Activated T-helper 1 cell treated with anti-CD3 and anti-CD28 coated beads, Interleukin-12 subunit alpha, Interleukin-12 subunit beta, Interleukin-2, Interleukin-4 antibody, amounts not matched to agents 30 ng/mL and 10 ng/mL and 1 ng/mL, durations not matched to agents 14 hours and 24 hours and 36 hours (primary cell): ENCODE results near the gene DNAH7. TPM values are rescaled to one million over a fixed set of nuclear protein-coding genes. Genes with fewer than 3 reads are reported as not detected.
A peak's percentile ranks its signal among the peaks of the same experiment; 100 is the strongest.
"Not testable (repeated sequence)": the region's sequence is repeated elsewhere in the genome, so short reads cannot be mapped to it uniquely, and the experiment has no call there.

Source experiments
- DNase-seq: peaks from one replicate; pipeline ENCODE4 v3.0.0; 2021; ENCODE audit warnings: low spot score
- H3K27ac Mint-ChIP-seq: one replicate; pipeline ENCODE4 v1.8.0; 2021; ENCODE audit warnings: mild to moderate bottlenecking, mixed read lengths
- H3K27me3 Mint-ChIP-seq: one replicate; pipeline ENCODE4 v1.8.0; 2022; ENCODE audit warnings: mild to moderate bottlenecking, moderate library complexity, mixed read lengths; ENCODE audit not compliant: insufficient read depth
- H3K36me3 Mint-ChIP-seq: one replicate; pipeline ENCODE4 v1.8.0; 2021; ENCODE audit warnings: low read depth, mixed read lengths
- H3K4me1 Mint-ChIP-seq: one replicate; pipeline ENCODE4 v1.8.0; 2021; ENCODE audit warnings: low read depth, mixed read lengths
- H3K4me3 Mint-ChIP-seq: one replicate; pipeline ENCODE4 v1.8.0; 2021; ENCODE audit warnings: mild to moderate bottlenecking, moderate library complexity, mixed read lengths
- H3K9me3 Mint-ChIP-seq: one replicate; pipeline ENCODE4 v1.8.0; 2021; ENCODE audit warnings: mixed read lengths
- intact Hi-C: fragments of 100-400 bp; cut with micrococcal nuclease; formaldehyde crosslinking; loops from one replicate; pipeline ENCODE4 v1.15.1; 2024
- total RNA-seq: library from RNA; stranded (reverse); gene quantifications from 2 replicates; pipeline ENCODE4 v1.2.3, GENCODE V29; 2022

Gene DNAH7
- total RNA-seq, 1 donor from 2014 or later: not detected

DNA sequence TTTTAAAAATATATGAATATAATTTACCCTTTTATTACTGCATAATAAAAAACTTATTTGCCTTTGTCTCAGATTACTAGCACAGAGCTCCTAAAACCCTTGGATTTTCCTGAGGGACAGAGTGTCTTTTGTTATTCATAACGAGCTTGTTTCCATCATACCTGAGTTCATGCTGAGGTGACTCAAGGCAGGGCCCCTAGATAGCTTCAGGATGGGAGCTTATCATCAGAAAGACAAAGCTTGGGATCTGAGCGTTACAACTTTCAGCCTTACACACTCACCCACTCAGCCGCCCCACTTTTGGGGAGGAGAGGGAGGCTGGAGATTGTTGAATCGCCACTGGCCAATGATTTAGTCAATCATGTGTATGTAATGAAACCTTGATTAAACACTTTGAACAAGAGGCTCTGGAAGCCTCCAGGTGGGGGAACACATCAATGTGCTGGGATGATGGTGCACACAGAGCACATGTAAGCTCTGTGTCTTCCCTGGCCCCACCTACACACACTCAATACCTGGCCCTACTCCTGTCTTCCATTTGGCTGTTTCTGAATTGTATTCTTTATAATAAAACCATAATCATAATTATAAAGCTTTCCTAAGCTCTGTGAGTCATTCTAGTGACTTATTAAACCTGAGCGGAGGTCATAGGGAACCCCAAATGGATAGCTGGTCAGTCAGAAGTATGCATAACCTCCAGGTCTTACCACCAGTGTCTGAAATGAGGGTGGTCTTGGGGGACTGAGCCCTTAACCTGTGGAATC lies 28.5 kb upstream of the DNAH7 start:
- Mint-ChIP-seq H3K36me3 (no peaks in the 10 kb centered on the region), H3K27me3 (no peaks in the 10 kb centered on the region), H3K27ac (no peak overlapping the region), H3K4me3 (no peak overlapping the region), H3K9me3 (peaks cover 21% of the 10 kb centered on the region), H3K4me1 (peaks cover 14% of the 10 kb centered on the region)
- DNase-seq: no peak
- intact Hi-C loops: no loop called here

DNA sequence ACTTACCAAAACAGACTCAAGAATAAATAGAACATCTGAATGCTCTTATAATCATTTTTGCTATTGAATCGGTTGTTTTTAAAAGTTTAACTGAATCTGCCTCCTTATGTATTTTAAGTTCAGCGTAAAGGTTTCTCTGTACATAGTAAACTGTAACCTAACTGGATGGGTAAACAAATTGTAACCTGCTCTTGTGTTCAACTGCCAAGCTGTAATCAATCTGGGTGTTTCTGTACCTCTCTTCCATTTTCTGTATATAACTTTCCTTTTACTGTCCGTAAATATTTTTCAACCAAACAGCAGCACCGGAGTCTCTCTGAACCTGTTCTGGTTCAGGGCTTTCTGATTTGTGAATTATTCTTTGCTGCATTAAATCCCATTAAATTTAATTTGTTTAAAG lies 27.6 kb upstream of the DNAH7 start:
- intact Hi-C loops: no loop called here
- peaks cover 7% of the 10 kb centered on the region for H3K4me1 Mint-ChIP-seq

DNA sequence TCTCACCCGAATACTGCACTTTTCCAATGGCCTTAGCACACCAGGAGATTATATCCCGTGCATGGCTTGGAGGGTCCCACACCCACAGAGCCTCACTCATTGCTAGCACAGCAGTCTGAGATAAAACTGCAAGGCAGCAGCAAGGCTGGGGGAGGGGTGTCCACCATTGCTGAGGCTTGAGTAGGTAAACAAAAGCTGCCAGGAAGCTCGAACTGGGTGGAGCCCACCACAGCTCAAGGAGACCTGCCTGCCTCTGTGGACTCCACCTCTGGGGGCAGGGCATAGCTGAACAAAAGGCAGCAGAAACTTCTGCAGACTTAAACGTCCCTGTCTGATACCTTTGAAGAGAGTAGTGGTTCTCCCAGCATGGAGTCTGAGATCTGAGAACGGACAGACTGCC lies 20.8 kb upstream of the DNAH7 start:
- H3K27ac Mint-ChIP-seq, H3K27me3 Mint-ChIP-seq, H3K36me3 Mint-ChIP-seq, intact Hi-C loops, H3K4me3 Mint-ChIP-seq: not testable (repeated sequence)
- peaks cover 13% of the 10 kb centered on the region for H3K4me1 Mint-ChIP-seq
- H3K9me3 Mint-ChIP-seq: peaks cover 44% of the 10 kb centered on the region
- DNase-seq: peak; percentile 9

More for the DNA sequence above, 27.6 kb upstream of the DNAH7 start:
- H3K9me3 Mint-ChIP-seq: peaks cover 29% of the 10 kb centered on the region
- H3K27me3 Mint-ChIP-seq: no peaks in the 10 kb centered on the region
- H3K27ac Mint-ChIP-seq: no peak overlapping the region
- H3K4me3 Mint-ChIP-seq: no peak overlapping the region
- DNase-seq: no peak
- no peaks in the 10 kb centered on the region for H3K36me3 Mint-ChIP-seq

DNA sequence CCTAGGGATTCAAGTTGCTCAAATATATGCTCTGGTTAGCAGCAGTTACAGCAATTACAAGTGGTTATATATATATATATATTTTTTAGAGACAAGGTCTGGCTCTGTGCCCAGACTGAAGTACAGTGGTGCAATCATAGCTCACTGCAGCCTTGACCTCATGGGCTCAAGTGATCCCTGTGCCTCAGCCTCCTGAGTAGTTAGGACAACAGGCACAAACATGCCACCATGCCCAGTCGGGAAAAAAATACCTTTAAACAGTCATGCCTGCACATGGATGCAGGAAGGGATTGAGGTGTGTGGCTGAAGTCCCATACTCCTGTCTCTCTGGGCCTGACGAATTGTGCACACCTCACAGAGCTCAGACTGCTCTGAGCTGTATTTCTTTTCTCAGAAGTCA lies 19.6 kb upstream of the DNAH7 start:
- H3K4me3 Mint-ChIP-seq: no peak overlapping the region
- no peak overlapping the region for H3K27ac Mint-ChIP-seq
- peaks cover 13% of the 10 kb centered on the region for H3K4me1 Mint-ChIP-seq
- peaks cover 42% of the 10 kb centered on the region for H3K9me3 Mint-ChIP-seq
- H3K27me3 Mint-ChIP-seq: peaks cover 3% of the 10 kb centered on the region
- intact Hi-C loops: no loop called here
- no peak for DNase-seq
- H3K36me3 Mint-ChIP-seq: peaks cover 10% of the 10 kb centered on the region

DNA sequence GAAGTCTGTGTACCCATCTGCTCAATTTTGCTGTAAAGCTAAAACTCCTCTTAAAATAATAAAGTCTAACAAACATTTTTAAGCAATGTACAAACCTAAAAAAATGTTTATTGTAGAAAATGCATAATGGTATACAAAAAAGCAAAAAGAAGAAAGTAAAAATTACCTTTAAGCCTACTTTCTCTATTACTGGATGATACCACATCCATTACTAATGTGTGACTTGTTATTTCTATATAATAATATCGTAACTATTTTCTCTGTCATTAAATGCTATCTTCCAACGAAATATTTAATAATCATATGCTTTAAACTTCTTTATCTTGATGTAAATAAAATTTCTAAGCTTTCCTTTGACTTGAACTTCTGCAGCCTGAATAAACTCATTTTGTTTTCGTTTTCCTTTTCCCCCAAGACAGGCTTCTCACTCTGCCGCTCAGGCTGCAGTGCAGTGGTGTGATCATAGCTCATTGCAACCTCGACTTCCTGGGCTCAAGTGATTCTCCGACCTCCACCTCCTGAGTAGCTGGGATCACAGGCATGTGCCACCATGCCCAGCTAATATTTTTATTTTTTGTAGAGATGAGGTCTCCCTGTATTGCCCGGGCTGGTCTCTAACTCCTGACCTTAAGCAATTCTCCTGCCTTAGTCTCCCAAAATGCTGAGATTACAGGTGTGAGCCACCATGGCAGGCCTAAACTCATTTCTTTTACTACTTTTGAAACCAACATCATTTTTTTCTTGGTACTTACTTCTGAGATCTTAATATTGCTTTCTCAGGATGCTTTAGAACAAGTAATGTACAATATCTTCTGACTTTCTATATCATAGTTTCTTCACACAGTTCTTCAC lies 18.1 kb upstream of the DNAH7 start:
- no peak for DNase-seq
- Mint-ChIP-seq H3K27me3 (peaks cover 3% of the 10 kb centered on the region), H3K36me3 (peaks cover 19% of the 10 kb centered on the region), H3K9me3 (peaks cover 51% of the 10 kb centered on the region), H3K4me3 (no peak overlapping the region), H3K4me1 (peaks cover 13% of the 10 kb centered on the region), H3K27ac (peak overlapping the region; percentile 26)
- intact Hi-C loops: no loop called here

DNA sequence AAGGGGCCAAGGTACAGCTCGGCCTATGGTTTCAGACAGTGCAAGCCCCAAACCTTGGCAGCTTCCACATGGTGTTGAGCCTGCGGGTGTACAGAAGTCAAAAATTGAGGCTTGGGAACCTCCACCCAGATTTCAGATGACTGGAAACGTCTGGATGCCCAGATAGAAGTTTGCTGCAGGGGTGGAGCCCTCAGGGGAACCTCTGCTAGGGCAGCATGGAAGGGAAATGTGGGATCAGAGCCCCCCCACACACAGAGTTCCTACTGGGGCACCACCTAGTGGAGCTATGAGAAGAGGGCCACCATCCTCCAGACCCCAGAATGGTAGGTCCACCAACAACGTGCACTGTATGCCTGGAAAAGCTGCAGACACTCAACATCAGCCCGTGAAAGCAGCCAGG lies 15.0 kb upstream of the DNAH7 start:
- Mint-ChIP-seq H3K4me1 (peaks cover 22% of the 10 kb centered on the region), H3K4me3 (no peak overlapping the region), H3K27me3 (peaks cover 3% of the 10 kb centered on the region), H3K9me3 (peaks cover 36% of the 10 kb centered on the region), H3K36me3 (peaks cover 15% of the 10 kb centered on the region), H3K27ac (no peak overlapping the region)
- intact Hi-C loops: no loop called here
- DNase-seq: no peak

DNA sequence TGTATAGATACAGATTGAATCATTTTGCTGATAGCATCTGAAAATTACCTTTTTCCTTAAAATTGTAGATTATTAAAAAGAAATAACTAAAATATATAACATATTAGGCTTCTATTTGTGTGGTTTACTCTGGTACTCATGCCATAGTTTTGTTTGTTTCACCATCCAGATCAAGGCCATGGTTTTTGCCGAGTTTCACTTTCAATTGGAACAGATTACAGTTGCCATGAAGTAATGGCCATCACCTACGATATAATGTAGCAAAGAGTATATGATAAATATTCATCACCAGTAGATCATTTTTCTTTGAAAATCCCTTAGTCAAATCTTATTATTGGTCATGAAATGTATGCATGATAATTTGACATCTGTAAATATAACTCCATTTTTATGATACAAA lies 11.9 kb upstream of the DNAH7 start:
- Mint-ChIP-seq H3K36me3 (peaks cover 15% of the 10 kb centered on the region), H3K27me3 (peaks cover 3% of the 10 kb centered on the region), H3K27ac (no peak overlapping the region), H3K9me3 (peaks cover 35% of the 10 kb centered on the region), H3K4me1 (peaks cover 19% of the 10 kb centered on the region), H3K4me3 (peak overlapping the region; percentile 1)
- intact Hi-C loops: no loop called here
- no peak for DNase-seq

DNA sequence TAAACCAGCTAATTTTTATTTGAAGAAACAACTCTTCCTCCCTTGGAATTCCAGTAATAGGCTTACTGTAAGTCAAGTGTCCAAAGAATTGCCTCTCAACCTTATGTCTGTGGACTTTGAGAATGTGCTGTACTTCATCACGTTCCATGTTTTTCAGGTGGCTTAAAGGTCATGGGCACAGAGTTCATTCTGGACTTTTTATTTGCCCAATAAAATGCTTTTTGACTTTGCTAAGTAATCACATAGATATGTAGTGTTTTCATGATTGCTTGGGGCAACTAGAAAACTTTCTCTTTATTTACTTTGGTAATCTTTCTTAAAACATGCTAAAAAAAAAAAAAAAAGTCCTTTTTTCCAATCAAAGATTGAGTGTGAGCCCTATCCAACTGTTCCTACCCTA lies 10.4 kb upstream of the DNAH7 start:
- Mint-ChIP-seq H3K4me3 (no peak overlapping the region), H3K9me3 (peaks cover 22% of the 10 kb centered on the region), H3K36me3 (peaks cover 11% of the 10 kb centered on the region), H3K27ac (no peak overlapping the region), H3K4me1 (peaks cover 19% of the 10 kb centered on the region), H3K27me3 (no peaks in the 10 kb centered on the region)
- intact Hi-C loops: loop anchor here (2.0 kb wide), 2 partner anchors 52 to 88 kb away; no protein-coding TSS in a partner anchor
- DNase-seq: no peak

DNA sequence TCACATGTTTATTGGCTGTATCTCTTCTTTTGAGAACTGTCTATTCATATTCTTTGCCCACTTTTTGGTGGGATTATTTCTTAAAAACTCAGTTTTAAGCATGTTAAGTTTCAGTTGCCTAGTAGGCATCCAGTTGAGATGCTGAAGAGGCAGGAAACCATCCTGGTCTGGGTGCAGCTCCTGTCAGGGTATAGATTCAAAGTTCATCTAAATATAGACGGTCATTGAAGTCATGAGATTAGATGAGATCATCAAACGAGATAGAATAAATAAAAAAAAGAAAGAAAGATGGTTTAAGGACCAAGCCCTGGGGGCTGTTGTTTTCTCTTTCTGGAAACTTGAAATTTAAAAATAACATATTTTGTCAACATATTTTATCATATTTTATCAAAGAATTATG lies 9.2 kb upstream of the DNAH7 start:
- intact Hi-C loops: loop anchor here (1.0 to 2.0 kb wide), 6 partner anchors 10 to 375 kb away; partner anchors contain the start of gene DNAH7
- Mint-ChIP-seq H3K9me3 (peaks cover 11% of the 10 kb centered on the region), H3K4me1 (peaks cover 19% of the 10 kb centered on the region), H3K36me3 (peaks cover 9% of the 10 kb centered on the region), H3K4me3 (no peak overlapping the region), H3K27me3 (no peaks in the 10 kb centered on the region), H3K27ac (no peak overlapping the region)
- DNase-seq: no peak

DNA sequence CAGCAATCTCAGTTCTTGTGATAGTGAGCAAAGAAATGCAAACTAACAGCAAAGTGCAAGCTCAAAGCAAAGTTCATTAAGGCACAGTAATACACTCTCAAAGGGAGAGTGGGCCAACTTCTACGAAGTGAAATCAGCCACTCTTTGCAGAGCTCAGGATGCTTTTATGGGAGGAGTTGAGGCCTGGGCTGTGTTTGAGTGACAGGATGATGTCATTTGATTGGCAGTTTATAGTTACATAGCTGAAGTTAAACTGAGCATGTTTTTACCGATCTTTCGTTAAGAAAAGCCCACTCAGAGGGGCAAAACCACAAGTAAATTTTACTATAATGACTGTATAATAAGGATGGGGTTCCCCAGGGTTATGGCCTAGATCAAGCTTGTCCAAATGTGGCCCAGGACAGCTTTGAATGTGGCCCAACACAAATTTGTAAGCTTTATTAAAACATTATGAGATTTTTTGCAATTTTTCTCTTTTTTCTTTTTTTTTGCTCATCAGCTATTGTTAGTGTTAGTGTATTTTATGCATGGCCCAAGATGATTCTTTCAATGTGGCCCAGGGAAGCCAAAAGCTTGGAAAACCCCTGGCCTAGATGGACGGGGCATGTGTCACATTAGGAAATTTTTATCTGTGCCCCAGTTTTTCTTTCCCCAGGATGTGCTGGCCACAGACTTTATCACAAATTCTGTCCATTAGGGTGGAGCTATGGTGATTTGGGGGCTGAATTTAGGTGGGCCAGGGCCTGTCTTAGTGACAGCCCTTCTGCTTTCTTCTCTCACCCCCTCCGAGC lies 8.3 kb upstream of the DNAH7 start:
- intact Hi-C loops: no loop called here
- Mint-ChIP-seq H3K9me3 (peaks cover 3% of the 10 kb centered on the region), H3K4me3 (no peak overlapping the region), H3K36me3 (peaks cover 3% of the 10 kb centered on the region), H3K27me3 (no peaks in the 10 kb centered on the region), H3K27ac (no peak overlapping the region), H3K4me1 (peaks cover 19% of the 10 kb centered on the region)
- no peak for DNase-seq

DNA sequence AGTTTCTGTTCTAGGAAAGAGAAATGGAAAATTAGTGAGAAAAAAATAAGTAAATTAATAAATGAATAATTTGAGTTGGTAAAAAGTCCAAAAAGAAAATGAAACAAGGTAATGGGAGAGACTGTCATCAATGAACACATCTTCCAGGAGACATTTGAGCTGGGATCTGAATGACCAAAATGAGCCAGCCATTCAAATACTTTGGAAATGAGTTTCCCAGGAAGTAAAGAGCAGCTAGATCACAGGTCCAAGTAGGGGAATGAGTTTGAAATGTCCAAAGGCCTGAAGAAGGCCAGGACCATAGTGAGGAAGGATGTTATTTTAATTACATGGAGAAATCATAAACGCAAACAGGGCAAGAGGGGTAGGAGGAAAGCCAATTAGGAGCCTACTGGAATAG lies 6.6 kb upstream of the DNAH7 start:
- H3K27ac Mint-ChIP-seq: no peak overlapping the region
- H3K9me3 Mint-ChIP-seq: no peaks in the 10 kb centered on the region
- H3K27me3 Mint-ChIP-seq: peaks cover 3% of the 10 kb centered on the region
- no peak overlapping the region for H3K4me3 Mint-ChIP-seq
- peaks cover 11% of the 10 kb centered on the region for H3K4me1 Mint-ChIP-seq
- no peaks in the 10 kb centered on the region for H3K36me3 Mint-ChIP-seq
- no peak for DNase-seq
- intact Hi-C loops: no loop called here

DNA sequence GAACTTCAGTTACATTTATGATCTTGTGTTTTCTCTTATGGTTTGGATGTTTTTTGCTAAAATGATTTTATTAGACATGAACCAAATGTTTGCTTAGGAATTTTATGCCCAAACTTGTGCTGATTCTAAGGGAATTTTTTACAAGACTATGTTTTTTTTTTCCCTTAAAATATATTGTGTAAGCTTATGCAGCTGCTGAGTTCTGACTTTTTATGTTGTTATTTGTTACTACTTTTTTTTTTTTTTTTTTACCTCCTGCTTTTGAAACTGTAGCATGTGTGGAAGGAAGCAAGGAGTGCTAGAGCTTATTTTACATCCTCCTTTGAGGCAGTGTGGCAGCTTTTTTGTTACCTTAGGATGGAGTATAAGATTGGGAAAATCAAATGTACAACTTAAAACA lies 6.0 kb upstream of the DNAH7 start:
- DNase-seq: no peak
- Mint-ChIP-seq H3K27me3 (peaks cover 7% of the 10 kb centered on the region), H3K27ac (no peak overlapping the region), H3K4me1 (peaks cover 6% of the 10 kb centered on the region), H3K36me3 (no peaks in the 10 kb centered on the region), H3K4me3 (no peak overlapping the region), H3K9me3 (no peaks in the 10 kb centered on the region)
- intact Hi-C loops: no loop called here
